SK-N-SH treated with all-trans-retinoic acid at 6 μM for 48 hours (cell line): Measurements from ENCODE around the gene SUSD5.
"Not testable (repeated sequence)": the region's sequence is repeated elsewhere in the genome, so short reads cannot be mapped to it uniquely, and the experiment has no call there.

ENCODE experiments used
- ATAC-seq: fragments of 200-7000 bp; cut with Tn5 transposase; 3 replicates; pipeline ENCODE4 v1.9.1; 2020; ENCODE audit warnings: mild to moderate bottlenecking, moderate library complexity
- ARNTL ChIP-seq: fragments of 450-650 bp; formaldehyde crosslinking; IDR thresholded peaks from 2 replicates; pipeline ENCODE4 v1.5.0; 2020; ENCODE audit warnings: low read depth, mild to moderate bottlenecking, moderate library complexity, borderline replicate concordance
- BACH2 ChIP-seq: fragments of 250-450 bp; sonication (Bioruptor Pico); IDR thresholded peaks from 2 replicates; pipeline ENCODE4 v1.9.0; 2021; ENCODE audit warnings: mild to moderate bottlenecking, borderline replicate concordance
- CSDC2 ChIP-seq: fragments of 250-450 bp; sonication (Bioruptor Pico); IDR thresholded peaks from 2 replicates; pipeline ENCODE4 v1.5.0; 2020; ENCODE audit warnings: mild to moderate bottlenecking, moderate library complexity
- ESRRG ChIP-seq: fragments of 250-450 bp; sonication (Bioruptor Pico); IDR thresholded peaks from 2 replicates; pipeline ENCODE4 v1.6.1; 2021; ENCODE audit warnings: mild to moderate bottlenecking
- GLIS3 ChIP-seq: fragments of 250-450 bp; sonication (Bioruptor Pico); IDR thresholded peaks from 2 replicates; pipeline ENCODE4 v1.5.0; 2020; ENCODE audit warnings: mild to moderate bottlenecking, moderate library complexity
- ISL1 ChIP-seq: fragments of 250-450 bp; sonication (Bioruptor Pico); IDR thresholded peaks from 2 replicates; pipeline ENCODE4 v2.1.2; 2022; ENCODE audit warnings: mild to moderate bottlenecking, moderate library complexity
- OSR1 ChIP-seq: fragments of 250-450 bp; sonication (Bioruptor Pico); IDR thresholded peaks from 2 replicates; pipeline ENCODE4 v1.8.0; 2022; ENCODE audit warnings: moderate library complexity, mild to moderate bottlenecking, inconsistent platforms
- PPARA ChIP-seq: fragments of 250-450 bp; sonication (Bioruptor Pico); IDR thresholded peaks from 2 replicates; pipeline ENCODE4 v1.5.0; 2020; ENCODE audit warnings: mild to moderate bottlenecking, borderline replicate concordance
- RARB ChIP-seq: fragments of 250-450 bp; sonication (Bioruptor Pico); IDR thresholded peaks from 2 replicates; pipeline ENCODE4 v1.8.0; 2021; ENCODE audit warnings: mild to moderate bottlenecking, moderate library complexity
- SNAI2 ChIP-seq: fragments of 250-450 bp; sonication (Bioruptor Pico); IDR thresholded peaks from 2 replicates; pipeline ENCODE4 v1.5.0; 2020; ENCODE audit warnings: mild to moderate bottlenecking, moderate library complexity
- TCF4 ChIP-seq: fragments of 250-450 bp; sonication (Bioruptor Pico); IDR thresholded peaks from 2 replicates; pipeline ENCODE4 v1.8.0; 2021; ENCODE audit warnings: mild to moderate bottlenecking, moderate library complexity, borderline replicate concordance
- TOX ChIP-seq: fragments of 250-450 bp; sonication (Bioruptor Pico); IDR thresholded peaks from 2 replicates; pipeline ENCODE4 v1.8.0; 2021; ENCODE audit warnings: mild to moderate bottlenecking, moderate library complexity, borderline replicate concordance
- ZC3H10 ChIP-seq: fragments of 250-450 bp; sonication (Bioruptor Pico); IDR thresholded peaks from 2 replicates; pipeline ENCODE4 v1.5.1; 2021; ENCODE audit warnings: mild to moderate bottlenecking, moderate library complexity
- ZFP3 ChIP-seq: fragments of 250-450 bp; sonication (Bioruptor Pico); IDR thresholded peaks from 2 replicates; pipeline ENCODE4 v1.5.0; 2020; ENCODE audit warnings: mild to moderate bottlenecking, moderate library complexity
- ZFP30 ChIP-seq: fragments of 450-650 bp; formaldehyde crosslinking; IDR thresholded peaks from 2 replicates; pipeline ENCODE4 v1.5.0; 2022; ENCODE audit warnings: mild to moderate bottlenecking, moderate library complexity
- ZNF565 ChIP-seq: fragments of 450-650 bp; formaldehyde crosslinking; conservative IDR thresholded peaks from 2 replicates; pipeline ENCODE4 v1.5.0; 2020; ENCODE audit warnings: low read depth, mild to moderate bottlenecking, moderate library complexity
- ZNF70 ChIP-seq: fragments of 450-650 bp; formaldehyde crosslinking; IDR thresholded peaks from 2 replicates; pipeline ENCODE4 v1.5.0; 2020; ENCODE audit warnings: mild to moderate bottlenecking, moderate library complexity
- ZNF8 ChIP-seq: fragments of 450-650 bp; formaldehyde crosslinking; IDR thresholded peaks from 2 replicates; pipeline ENCODE4 v1.5.0; 2020; ENCODE audit warnings: mild to moderate bottlenecking, moderate library complexity
- TF ChIP-seq, protein P1 (sequence below): fragments of 250-450 bp; sonication (Bioruptor Pico); IDR thresholded peaks from 2 replicates; pipeline ENCODE4 v1.8.0; 2021; ENCODE audit warnings: low read depth, mild to moderate bottlenecking, moderate library complexity, borderline replicate concordance
- TF ChIP-seq, protein P2 (sequence below): fragments of 250-450 bp; sonication (Bioruptor Pico); IDR thresholded peaks from 2 replicates; pipeline ENCODE4 v1.5.1; 2021; ENCODE audit warnings: mild to moderate bottlenecking, moderate library complexity
- TF ChIP-seq, protein P3 (sequence below): fragments of 250-450 bp; sonication (Bioruptor Pico); IDR thresholded peaks from 2 replicates; pipeline ENCODE4 v1.5.0; 2020; ENCODE audit warnings: mild to moderate bottlenecking, moderate library complexity

SUSD5 gene

DNA sequence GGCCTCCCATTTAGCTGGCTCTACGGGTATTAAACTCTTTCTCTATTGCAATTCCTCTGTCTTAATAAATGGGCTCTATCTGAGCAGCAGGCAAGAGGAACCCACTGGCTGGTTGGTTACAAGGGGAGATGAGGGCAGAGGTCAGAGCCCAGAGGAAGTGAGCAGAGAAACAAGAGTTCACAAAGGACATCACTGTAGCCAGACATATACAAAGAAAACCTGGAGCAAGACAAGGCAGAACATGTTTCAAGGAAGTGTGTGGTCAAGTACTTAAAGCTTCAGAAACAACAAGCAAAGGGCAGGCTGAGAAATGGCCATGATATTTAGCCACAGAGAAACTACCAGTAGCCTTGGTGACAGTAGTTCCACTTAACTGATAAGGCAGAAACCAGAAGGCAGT is 24.3 kb downstream of the SUSD5 start:
- no peak for ATAC-seq

DNA sequence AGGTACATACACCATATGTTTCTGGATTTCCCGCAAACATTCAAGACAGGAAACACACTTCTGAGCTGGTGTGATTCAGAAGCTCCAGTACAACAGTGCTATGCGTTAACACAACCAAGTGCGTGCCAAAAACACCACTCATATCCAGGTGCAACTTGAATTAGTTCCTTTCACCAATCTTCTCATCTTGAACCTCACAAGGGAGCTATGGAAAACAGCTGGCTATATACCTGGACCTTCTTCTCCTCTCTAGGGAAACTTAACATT is 31.3 kb downstream of the SUSD5 start:
- TF ChIP-seq BACH2 (CRISPR knock-in tag) (no peak), ZC3H10 (no peak), ZFP30 (CRISPR knock-in tag) (no peak), ZFP3 (CRISPR knock-in tag) (no peak), ARNTL (CRISPR knock-in tag) (no peak), ZNF70 (CRISPR knock-in tag) (no peak), ZNF565 (CRISPR knock-in tag) (no peak), GLIS3 (CRISPR knock-in tag) (no peak), ZNF8 (CRISPR knock-in tag) (no peak), ESRRG (CRISPR knock-in tag) (no peak), SNAI2 (CRISPR knock-in tag) (no peak), PPARA (CRISPR knock-in tag) (no peak)
- TF ChIP-seq, protein P1, sequence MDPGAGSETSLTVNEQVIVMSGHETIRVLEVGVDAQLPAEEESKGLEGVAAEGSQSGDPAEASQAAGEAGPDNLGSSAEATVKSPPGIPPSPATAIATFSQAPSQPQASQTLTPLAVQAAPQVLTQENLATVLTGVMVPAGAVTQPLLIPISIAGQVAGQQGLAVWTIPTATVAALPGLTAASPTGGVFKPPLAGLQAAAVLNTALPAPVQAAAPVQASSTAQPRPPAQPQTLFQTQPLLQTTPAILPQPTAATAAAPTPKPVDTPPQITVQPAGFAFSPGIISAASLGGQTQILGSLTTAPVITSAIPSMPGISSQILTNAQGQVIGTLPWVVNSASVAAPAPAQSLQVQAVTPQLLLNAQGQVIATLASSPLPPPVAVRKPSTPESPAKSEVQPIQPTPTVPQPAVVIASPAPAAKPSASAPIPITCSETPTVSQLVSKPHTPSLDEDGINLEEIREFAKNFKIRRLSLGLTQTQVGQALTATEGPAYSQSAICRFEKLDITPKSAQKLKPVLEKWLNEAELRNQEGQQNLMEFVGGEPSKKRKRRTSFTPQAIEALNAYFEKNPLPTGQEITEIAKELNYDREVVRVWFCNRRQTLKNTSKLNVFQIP (CRISPR knock-in tag) = no peak
- ATAC-seq = no peak

More for the DNA sequence above, 24.3 kb downstream of the SUSD5 start:
- no peak for TF ChIP-seq BACH2 (CRISPR knock-in tag)
- TF ChIP-seq PPARA (CRISPR knock-in tag) = no peak
- no peak for TF ChIP-seq GLIS3 (CRISPR knock-in tag)
- TF ChIP-seq, protein P1 (CRISPR knock-in tag) = no peak
- no peak for TF ChIP-seq CSDC2 (CRISPR knock-in tag)
- TF ChIP-seq, protein P2, sequence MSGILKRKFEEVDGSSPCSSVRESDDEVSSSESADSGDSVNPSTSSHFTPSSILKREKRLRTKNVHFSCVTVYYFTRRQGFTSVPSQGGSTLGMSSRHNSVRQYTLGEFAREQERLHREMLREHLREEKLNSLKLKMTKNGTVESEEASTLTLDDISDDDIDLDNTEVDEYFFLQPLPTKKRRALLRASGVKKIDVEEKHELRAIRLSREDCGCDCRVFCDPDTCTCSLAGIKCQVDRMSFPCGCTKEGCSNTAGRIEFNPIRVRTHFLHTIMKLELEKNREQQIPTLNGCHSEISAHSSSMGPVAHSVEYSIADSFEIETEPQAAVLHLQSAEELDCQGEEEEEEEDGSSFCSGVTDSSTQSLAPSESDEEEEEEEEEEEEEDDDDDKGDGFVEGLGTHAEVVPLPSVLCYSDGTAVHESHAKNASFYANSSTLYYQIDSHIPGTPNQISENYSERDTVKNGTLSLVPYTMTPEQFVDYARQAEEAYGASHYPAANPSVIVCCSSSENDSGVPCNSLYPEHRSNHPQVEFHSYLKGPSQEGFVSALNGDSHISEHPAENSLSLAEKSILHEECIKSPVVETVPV (CRISPR knock-in tag) = no peak
- no peak for TF ChIP-seq RARB (CRISPR knock-in tag)
- TF ChIP-seq, all 23 proteins: peak for 0

DNA sequence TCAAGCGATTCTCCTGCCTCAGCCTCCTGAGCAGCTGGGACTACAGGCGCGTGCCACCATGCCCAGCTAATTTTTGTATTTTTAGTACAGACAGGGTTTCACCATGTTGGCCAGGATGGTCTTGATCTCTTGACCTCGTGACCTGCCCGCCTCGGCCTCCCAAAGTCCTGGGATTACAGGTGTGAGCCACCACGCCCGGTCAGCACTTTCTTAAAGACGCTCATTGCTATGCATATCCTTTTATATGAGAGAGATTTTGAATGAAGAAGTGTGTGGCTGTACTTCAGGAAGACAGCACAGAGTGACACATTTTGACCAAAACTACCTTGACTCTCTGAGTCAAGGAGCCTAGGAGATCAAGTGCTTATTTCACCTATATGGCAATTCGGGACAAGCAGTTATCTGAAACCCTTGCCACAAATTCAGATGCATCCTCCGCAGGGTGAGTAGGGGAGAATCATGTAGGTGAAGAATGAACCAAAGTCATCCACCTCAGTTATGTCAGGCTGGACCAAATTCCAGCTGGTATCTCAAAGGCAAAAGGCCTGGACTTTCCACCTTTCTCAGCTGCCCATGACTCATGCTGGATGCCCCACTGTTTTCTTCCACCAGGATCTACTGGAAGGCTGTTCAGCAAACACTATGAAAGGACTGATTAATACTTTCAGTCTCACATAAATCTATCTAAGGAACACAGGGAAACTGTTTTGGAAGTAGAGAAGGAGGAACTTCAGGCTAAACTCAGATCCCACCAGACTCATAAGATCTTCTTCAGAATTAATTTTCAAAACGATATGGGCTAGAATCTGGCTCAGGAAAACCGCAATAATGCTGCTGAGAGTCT is 31.9 kb downstream of the SUSD5 start:
- ATAC-seq = no peak
- TF ChIP-seq ARNTL (CRISPR knock-in tag) (no peak), OSR1 (CRISPR knock-in tag) (no peak), BACH2 (CRISPR knock-in tag) (no peak), ISL1 (CRISPR knock-in tag) (no peak), TOX (CRISPR knock-in tag) (no peak), RARB (CRISPR knock-in tag) (no peak), ZC3H10 (no peak)
- TF ChIP-seq, protein P2 (CRISPR knock-in tag) = no peak

DNA sequence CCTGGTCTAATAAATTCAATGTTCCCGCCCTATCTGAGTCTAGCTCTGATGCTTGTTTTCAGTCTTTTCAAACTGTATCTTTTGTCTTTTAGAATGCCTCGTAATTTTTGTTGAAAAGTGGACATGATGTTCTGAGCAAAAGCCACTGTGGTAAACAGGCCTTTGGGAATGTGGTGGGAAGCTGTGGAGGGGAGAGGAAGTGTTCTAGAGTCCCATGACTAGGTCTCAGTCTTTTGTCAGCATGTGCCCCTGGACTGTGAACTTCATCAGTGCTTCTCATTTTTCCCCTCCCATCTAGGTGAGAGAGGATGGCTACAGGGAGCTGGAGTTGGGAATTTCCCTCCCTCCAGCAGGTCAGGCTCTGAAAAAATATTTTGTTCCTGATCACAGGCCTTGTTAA is 33.7 kb downstream of the SUSD5 start:
- TF ChIP-seq TOX (CRISPR knock-in tag) = no peak
- no peak for TF ChIP-seq ZNF8 (CRISPR knock-in tag)
- no peak for TF ChIP-seq PPARA (CRISPR knock-in tag)
- TF ChIP-seq GLIS3 (CRISPR knock-in tag) = no peak
- TF ChIP-seq ZC3H10 = no peak
- no peak for TF ChIP-seq BACH2 (CRISPR knock-in tag)
- TF ChIP-seq ESRRG (CRISPR knock-in tag) = no peak
- TF ChIP-seq, protein P3, sequence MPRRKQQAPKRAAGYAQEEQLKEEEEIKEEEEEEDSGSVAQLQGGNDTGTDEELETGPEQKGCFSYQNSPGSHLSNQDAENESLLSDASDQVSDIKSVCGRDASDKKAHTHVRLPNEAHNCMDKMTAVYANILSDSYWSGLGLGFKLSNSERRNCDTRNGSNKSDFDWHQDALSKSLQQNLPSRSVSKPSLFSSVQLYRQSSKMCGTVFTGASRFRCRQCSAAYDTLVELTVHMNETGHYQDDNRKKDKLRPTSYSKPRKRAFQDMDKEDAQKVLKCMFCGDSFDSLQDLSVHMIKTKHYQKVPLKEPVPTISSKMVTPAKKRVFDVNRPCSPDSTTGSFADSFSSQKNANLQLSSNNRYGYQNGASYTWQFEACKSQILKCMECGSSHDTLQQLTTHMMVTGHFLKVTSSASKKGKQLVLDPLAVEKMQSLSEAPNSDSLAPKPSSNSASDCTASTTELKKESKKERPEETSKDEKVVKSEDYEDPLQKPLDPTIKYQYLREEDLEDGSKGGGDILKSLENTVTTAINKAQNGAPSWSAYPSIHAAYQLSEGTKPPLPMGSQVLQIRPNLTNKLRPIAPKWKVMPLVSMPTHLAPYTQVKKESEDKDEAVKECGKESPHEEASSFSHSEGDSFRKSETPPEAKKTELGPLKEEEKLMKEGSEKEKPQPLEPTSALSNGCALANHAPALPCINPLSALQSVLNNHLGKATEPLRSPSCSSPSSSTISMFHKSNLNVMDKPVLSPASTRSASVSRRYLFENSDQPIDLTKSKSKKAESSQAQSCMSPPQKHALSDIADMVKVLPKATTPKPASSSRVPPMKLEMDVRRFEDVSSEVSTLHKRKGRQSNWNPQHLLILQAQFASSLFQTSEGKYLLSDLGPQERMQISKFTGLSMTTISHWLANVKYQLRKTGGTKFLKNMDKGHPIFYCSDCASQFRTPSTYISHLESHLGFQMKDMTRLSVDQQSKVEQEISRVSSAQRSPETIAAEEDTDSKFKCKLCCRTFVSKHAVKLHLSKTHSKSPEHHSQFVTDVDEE (CRISPR knock-in tag) = no peak
- no peak for TF ChIP-seq CSDC2 (CRISPR knock-in tag)
- TF ChIP-seq ISL1 (CRISPR knock-in tag) = no peak
- TF ChIP-seq SNAI2 (CRISPR knock-in tag) = no peak
- TF ChIP-seq TCF4 = no peak
- no peak for TF ChIP-seq ZFP3 (CRISPR knock-in tag)
- TF ChIP-seq RARB (CRISPR knock-in tag) = no peak
- no peak for ATAC-seq

DNA sequence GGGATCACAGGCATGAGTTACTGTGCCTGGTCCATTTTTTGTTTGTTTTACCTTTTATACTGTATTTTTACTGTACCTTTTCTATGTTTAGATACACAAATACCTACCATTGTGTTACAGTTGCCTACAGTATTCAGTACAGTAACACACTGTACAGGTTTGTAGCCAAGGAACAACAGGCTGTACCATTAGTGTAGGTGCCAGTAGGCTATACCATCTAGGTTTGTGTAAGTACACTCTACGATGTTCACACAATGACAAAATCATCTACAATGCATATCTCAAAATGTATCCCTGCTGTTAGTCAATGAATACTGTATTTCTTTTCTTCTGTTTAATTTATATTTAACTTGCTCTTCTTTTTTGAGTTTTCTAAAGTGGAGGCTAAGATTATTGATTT is 37.0 kb downstream of the SUSD5 start:
- not testable (repeated sequence) for ATAC-seq
